GM10847 (cell line): Measurements from ENCODE around the gene DTYMK.

ENCODE experiments used
- POLR2A ChIP-seq: IDR thresholded peaks from 2 replicates; pipeline ENCODE4 v1.6.1; 2011; ENCODE audit not compliant: insufficient read length; ENCODE audit errors: extremely low read depth

Gene DTYMK

DNA sequence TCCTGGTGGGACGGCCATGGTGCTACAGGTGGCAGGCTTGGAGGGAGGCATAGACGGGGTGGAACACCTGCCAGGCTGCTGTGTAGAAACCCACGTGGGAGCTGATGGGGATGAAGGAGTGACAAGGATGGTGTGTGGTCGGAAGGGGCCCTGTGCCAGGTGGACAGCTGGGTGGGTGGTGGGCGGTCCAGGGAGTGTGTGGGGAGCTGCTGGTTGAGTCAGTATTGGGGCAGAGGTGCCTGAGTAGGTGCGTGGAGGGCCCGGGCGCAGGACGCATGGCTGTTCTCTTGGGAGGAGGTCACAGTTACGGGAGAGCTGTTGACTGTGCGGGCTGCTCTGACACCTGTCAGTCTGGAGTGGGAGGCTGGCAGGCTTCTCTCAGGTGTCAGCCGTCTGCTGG, 35.2 kb upstream of the DTYMK start:
- TF ChIP-seq POLR2A, result no peak

DNA sequence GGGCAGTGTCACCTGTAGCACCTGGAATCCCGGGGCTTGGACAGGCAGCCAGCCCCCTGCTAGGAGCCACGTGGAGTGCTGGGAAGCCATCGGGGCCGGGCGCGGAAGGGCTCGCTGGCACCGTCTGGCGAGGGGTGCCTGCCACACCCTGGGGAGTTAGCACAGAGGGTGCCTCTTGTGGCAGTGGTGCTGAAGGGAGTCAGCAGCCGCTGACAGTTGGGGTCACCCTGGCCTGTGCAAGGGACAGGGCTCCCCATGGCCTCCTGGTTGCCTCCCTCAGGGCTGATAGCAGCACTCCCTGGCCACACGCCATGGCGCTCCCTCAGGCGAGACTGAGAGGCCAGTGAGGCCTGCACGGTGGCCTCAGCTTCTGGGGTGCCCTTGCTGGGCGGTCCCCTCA, 33.9 kb upstream of the DTYMK start:
- no peak for TF ChIP-seq POLR2A

DNA sequence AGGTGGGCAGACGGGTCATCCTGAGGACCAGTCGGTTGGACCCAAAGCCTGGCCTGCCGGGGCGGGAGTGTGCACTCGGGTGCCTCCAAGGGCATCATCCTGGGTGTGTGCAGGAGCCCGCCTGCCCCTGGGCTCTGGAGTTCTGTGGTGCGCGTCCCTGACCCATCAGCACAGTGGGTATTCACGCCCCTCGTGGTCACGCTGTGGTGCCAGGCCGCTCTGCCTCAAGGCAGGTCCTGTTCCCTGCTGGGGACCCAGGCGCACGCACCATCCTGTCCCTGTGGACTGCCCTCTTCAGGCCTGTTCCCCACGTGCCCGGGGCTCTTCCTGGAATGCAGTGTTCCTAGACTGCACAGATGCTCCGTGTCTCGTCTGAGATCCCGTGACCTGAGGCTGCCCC, 33.5 kb upstream of the DTYMK start:
- TF ChIP-seq POLR2A, result no peak

DNA sequence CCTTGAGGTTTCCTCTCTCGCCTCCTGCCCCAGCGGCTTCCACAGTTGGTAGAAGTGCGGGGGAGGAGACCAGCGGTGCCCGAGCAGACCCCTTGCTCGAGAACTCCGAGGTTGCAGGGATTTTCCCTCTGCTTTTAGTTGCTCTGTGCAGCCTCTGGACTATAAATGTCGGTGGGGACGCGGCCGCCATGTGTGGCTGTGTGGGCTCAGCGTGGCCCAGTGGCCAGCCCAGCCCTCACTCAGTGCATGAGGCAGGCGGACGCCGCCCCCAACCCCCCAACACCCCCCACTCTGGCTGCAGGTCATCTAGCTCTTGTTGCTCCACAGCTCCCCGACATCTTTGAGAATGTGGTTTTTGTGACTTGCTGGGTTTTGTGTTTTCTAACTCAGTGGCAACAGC, 32.5 kb upstream of the DTYMK start:
- no peak for TF ChIP-seq POLR2A

DNA sequence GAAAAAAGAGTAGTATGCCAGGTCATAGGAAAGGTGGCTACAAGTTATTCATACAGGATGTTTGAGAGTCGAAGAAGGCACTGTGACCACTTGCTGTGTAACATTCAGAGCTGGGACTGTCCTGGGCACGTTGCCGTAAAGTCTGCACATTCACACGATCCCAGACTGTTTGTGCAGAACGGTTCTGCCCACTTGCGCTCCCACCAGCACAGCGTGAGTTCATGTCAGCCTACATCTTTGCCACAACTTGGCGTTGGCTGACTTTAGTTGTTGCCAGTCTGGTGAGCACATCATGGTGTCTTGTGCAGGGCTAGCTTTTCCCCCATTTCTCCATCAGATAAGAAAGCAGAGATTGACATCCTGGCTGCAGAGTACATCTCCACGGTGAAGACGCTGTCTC, 22.3 kb upstream of the DTYMK start:
- TF ChIP-seq POLR2A, result no peak

DNA sequence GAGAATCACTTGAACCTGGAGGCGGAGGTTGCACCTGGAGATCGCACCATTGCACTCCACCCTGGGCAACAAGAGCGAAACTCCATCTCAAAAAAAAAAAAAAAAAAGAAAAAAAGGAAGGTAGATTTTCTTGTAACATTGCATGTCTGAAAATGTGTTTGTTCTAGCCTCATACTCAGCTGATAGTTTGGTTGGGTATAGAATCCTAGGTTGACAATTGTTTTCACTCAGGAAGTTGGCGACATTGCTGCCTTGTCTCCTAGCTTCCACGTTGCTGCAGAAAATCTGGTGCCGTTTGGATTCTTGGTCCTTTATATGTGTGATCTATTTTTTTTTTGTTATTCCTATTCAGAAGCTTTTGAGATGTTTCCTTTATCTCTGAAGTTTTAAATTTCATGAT, 19.9 kb upstream of the DTYMK start:
- TF ChIP-seq POLR2A, result no peak

DNA sequence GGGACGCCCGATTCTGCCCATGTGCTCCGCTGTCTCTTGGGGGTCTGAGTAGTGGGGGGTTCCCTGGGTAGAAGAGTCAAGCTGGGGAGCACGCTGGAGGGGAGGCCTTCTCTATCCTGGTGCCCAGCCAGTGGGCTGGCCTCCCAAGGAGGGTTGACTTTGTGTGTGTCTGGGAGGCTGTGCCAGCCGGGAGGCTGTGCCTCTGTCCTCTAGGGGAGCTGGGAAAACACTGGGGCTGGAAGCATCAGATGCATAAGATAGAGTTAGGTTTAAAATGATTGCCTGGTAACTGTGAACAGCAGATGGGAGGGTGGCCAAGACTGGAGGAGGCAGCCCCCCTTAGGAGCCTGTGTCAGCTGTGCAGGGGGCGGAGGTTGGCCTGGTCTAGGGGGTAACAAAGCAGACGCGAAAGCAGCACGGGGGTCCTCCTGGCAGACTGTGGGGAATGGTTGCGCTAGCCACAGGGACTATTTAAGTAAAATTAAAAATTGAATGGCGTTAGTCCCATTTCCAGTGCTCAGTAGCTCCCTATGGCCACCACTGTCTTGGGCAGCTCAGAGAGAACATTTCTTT, 16.5 kb upstream of the DTYMK start:
- TF ChIP-seq POLR2A, result no peak

DNA sequence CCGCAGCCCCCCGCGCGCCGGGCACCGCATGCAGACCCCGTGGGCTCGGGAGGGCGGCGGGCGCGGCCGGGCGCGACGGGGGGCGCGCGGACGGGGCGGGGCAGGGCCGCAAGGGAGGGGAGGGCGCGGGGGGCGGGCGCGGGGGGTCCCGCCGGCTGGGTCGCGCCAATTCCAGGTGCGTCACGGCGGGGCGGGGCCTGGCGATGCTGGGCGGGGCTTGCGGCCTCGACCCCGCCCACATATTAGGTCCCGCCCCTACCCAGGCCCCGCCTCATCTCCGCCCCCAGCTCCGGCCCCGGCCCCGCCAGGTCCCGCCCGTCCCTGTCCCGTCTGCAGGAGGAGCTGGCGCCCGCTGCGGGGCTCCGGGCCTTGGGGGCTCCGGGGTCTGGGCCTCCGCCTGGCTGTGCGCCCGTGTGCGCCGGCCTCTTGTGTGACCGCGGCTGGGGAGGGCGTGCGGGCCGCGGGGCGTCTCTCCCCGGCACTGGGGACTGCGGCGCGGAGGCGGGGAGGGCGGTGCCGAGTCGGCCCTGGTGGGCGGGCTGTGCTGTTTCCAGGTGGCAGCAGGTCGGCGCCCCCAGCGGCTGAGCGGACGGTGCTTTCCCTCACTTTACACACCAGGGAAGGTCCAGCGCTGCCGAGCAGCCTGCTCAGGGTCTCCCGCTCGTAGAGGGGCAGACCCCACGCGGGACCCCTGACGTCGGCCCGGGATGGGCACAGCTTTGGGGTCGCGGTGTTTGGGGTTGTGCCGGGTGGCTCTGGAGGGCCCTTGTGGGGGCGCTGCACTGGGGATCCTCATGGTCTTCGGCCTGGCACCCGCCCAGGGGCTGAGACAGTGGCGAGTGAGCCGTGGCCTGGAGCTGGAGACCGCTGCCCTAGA, 15.8 kb upstream of the DTYMK start:
- TF ChIP-seq POLR2A, result peak; percentile 29

DNA sequence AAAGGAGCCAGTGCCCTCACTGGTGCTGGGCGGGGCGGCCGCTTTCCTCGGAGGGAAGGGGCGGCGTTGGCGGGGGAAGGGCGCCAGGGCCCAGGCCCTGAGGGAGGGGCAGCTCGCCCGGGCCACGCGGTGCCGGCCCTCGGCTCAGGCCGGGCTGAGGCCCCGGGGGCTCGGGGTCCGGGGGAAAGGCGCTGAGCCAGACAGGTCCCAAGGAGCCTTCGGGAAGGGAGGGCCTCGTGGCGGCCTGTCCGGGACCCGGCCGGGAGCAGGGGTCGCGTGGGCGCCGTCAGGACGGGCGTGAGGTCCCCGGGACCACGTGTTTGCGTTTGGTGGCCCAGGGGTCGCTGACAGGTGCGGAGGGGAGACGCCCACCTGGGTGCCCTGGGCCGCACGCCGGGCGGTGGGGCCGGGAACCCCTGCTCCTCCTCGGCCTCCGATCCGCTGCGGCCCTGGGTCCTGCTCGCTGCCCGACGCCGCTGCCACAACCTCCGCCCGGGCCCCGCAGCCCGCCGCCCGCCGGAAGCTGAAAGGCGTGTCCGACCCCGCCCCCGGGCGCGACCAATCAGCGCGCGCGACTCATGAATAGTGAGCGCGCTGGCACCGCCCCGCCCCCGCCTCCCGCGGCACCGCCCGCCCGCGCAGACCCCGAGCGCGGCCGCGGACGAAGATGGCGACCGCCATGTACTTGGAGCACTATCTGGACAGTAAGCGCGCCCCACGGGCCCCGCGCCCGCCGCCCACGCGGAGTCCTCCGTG, 15.0 kb upstream of the DTYMK start, which contains the start of gene ING5:
Gene ING5 (plus strand): TSS at position 641 of the 756 bp plus-strand sequence. CDS start 27 bp downstream, at position 668.
- peak; percentile 48 for TF ChIP-seq POLR2A

DNA sequence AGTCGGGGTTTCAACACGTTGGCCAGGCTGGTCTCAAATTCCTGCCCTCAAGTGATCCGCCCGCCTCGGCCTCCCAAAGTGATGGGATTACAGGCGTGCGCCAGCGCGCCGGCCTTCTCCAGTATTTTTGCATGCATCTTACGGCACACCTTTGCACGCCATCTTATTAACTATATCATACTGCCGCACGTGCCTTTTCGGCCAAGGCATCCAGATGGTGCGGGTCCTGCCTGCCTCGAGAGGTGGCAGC, 14.5 kb upstream of the DTYMK start:
- no peak for TF ChIP-seq POLR2A

DNA sequence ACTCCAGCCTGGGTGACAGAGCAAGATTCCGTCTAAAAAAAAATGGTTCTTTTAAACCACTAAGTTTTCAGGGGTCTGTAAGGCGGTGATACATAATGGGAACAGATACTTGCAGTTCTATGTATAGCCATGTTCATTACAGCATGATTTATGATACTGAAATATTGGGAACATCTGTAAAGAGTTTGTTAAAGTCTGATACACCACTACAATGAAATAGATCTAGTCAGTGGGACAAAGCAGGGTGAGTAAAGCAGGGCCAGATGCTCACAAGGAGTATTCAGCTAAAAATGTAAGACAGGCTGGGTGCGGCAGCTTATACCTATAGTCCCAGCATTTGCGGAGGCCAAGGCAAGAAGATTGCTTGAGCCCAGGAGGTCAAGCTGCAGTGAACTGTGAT, 9.0 kb upstream of the DTYMK start:
- no peak for TF ChIP-seq POLR2A

DNA sequence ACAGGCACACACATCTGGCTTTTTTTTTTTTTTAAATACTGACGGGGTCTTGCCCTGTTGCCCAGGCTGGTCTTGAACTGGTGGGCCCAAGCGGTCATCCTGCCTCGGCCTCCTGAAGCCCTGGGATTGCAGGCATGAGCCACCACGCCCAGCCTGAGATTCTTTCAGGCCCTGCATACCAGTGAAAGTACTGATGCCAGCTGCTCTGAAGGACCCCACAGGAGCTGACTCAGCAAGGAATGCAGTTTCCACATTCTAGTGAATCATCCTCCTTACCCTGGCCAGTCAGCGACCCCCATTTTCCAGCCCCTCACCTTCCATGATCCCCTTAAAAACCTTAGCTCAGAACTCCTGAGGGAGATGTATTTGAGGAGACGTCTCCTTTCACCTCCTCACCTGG, 5.8 kb upstream of the DTYMK start:
- TF ChIP-seq POLR2A, result no peak

DNA sequence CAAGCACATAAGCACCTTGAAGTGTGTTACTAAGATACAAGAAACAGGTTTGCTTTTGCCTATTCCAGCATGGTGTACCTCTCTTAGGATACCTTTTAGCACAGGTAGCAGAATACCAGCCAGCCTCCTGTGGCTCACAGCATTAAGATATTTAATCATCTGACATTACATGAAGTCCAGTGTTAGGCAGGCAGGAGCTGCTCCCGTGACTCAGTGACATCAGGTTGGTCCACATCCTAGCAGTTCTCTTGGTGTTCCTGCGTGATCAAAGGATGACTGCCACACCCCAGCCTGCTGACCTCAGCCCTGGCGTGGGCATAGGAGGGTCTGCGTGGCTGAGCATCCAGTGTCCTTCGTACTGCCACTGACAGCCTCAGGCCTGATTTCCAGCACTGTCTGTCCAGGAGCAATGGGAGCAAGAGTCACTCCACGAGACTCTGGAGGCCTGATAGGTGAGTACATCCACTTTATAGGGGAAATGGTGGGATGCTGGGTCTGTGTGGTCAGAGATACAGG, 3.6 kb upstream of the DTYMK start:
- TF ChIP-seq POLR2A, result no peak

DNA sequence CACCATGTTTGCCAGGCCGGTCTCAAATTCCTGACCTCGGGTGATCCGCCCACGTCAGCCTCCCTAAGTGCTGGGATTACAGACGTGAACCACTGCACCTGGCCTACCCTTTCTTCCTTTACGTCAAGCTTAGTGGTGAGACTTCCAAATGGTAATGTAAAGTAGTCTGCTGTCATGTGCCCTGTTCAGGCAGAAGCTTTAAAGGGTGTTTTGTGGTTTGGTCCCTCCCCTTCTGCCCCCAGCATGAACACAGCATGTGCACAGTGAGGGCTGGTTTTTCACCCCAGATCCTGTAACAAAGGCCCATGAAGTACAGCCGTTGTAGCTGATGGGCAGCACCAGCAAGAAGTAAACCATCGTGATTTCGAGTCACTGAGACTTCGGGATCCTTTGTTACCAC, 2.7 kb upstream of the DTYMK start:
- TF ChIP-seq POLR2A, result no peak

DNA sequence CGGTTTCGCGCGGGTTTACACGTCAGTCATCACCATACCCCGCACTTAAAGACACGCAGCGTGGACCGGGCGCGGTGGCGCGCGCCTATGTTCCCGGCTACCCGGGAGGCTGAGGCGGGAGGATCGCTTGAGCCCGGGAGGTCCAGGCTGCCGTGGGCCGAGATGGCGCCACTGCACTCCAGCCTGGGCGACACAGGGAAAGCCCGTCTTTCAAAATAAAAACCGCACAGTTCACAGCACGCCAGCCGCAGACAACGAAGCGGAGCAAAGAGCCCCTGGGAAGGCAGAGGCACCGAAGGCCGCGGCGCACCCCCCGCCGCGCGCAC, 328 bp downstream of the DTYMK start:
- TF ChIP-seq POLR2A, result no peak
